ENCODE measurements around the gene C1orf21.

Gene C1orf21

GRCh38 chr1:184494929-184495328, 108.1 kb downstream of the C1orf21 start:
- 98% methylated on average over 4 of the region's 4 CpGs for WGBS
- Histone ChIP-seq H2BK5ac (ENCODE audit: low read depth, low read length, poor library complexity, severe bottlenecking) (no peak overlapping the region), H2BK120ac (ENCODE audit: low read depth, low read length) (no peak overlapping the region), H3K36me3 (ENCODE audit: control insufficient read depth in 1 of 2, insufficient read depth in 2 of 2, low read depth in 1 of 2, low read length in 2 of 2) (no peaks in the 10 kb centered on the region), H3K14ac (ENCODE audit: low read length in 2 of 2) (no peak overlapping the region), H3K4ac (ENCODE audit: low read depth in 1 of 2, low read length in 2 of 2) (no peak overlapping the region), H3K4me3 (ENCODE audit: insufficient read depth in 1 of 2, low read depth in 1 of 2, low read length in 2 of 2) (no peak overlapping the region), H2AFZ (ENCODE audit: low read depth, low read length) (no peak overlapping the region), H3K23ac (ENCODE audit: low read length in 2 of 2) (no peak overlapping the region), H3K9ac (ENCODE audit: low read length) (no peak overlapping the region), H3K4me1 (ENCODE audit: control insufficient read depth, insufficient read depth, low read depth, low read length) (peaks cover 8% of the 10 kb centered on the region), H4K91ac (ENCODE audit: low read length) (no peak overlapping the region), H4K8ac (ENCODE audit: low read length) (no peak overlapping the region), H3K9me3 (ENCODE audit: control insufficient read depth, low read length) (no peaks in the 10 kb centered on the region), H2BK15ac (ENCODE audit: low read depth, poor library complexity, severe bottlenecking) (no peak overlapping the region), H3K4me2 (ENCODE audit: low read length, poor library complexity, severe bottlenecking) (no peak overlapping the region), H3K27me3 (ENCODE audit: control insufficient read depth in 1 of 2, insufficient read depth in 1 of 2, low read length in 2 of 2) (no peaks in the 10 kb centered on the region), H2BK12ac (ENCODE audit: low read length in 2 of 2) (no peak overlapping the region), H3K18ac (ENCODE audit: low read depth in 1 of 2, low read length in 2 of 2) (no peak overlapping the region), H3K79me1 (replicated peaks; ENCODE audit: low read length, poor library complexity, severe bottlenecking) (peaks cover 9% of the 10 kb centered on the region), H2AK5ac (ENCODE audit: low read length, severe bottlenecking) (no peak overlapping the region), H3K27ac (ENCODE audit: low read length, poor library complexity, severe bottlenecking) (no peak overlapping the region)
- no peak for DNase-seq

DNA sequence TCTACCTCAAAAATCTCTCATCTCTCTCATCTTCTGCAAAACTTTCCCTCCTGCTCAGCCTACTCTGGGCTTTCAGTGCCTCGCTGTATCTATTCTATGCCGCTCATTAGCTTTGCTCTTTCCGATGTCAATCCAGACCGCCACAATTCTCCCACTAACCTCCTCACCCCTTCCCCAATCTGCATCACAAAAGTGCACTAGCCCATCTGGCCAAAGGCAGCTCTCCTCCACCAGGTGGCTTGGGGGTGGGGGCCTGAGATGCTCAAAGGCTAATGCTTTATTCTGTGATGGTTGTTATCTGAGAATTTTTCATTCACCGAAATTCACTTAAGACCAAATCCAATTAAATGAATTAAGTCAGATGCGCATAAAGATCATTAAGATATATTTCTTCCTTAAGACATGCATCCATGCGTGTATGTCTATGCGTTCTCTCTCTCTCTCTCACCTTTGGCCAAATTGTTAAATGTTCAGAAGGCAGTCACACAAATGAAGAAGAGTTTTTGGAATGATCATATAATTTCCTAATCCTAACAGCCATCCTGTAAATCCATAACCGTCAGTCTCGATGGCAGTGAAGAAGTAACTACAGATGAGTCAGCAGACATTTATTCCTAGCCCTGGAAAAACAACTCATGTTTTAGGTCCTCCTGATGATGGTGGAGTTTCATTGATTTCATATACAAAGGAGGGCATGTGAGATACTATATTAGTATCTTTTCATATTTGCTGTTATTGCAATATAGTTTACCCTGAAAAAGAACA, 111.3 kb downstream of the C1orf21 start:
- Histone ChIP-seq H3K9me3 (ENCODE audit: control insufficient read depth, low read length) (no peaks in the 10 kb centered on the region), H3K4me2 (ENCODE audit: low read length, poor library complexity, severe bottlenecking) (no peak overlapping the region), H3K9ac (ENCODE audit: low read length) (no peak overlapping the region), H3K79me1 (replicated peaks; ENCODE audit: low read length, poor library complexity, severe bottlenecking) (peaks cover 15% of the 10 kb centered on the region), H3K4ac (ENCODE audit: low read depth in 1 of 2, low read length in 2 of 2) (no peak overlapping the region), H2AFZ (ENCODE audit: low read depth, low read length) (no peak overlapping the region), H4K91ac (ENCODE audit: low read length) (no peak overlapping the region), H3K4me1 (ENCODE audit: control insufficient read depth, insufficient read depth, low read depth, low read length) (peaks cover 2% of the 10 kb centered on the region), H3K36me3 (ENCODE audit: control insufficient read depth in 1 of 2, insufficient read depth in 2 of 2, low read depth in 1 of 2, low read length in 2 of 2) (no peaks in the 10 kb centered on the region), H3K18ac (ENCODE audit: low read depth in 1 of 2, low read length in 2 of 2) (no peak overlapping the region), H3K27me3 (ENCODE audit: control insufficient read depth in 1 of 2, insufficient read depth in 1 of 2, low read length in 2 of 2) (no peaks in the 10 kb centered on the region), H2AK5ac (ENCODE audit: low read length, severe bottlenecking) (no peak overlapping the region), H2BK15ac (ENCODE audit: low read depth, poor library complexity, severe bottlenecking) (no peak overlapping the region), H3K14ac (ENCODE audit: low read length in 2 of 2) (no peak overlapping the region), H2BK12ac (ENCODE audit: low read length in 2 of 2) (peak overlapping the region in 1 of 2 experiments; percentile 25), H3K4me3 (ENCODE audit: insufficient read depth in 1 of 2, low read depth in 1 of 2, low read length in 2 of 2) (no peak overlapping the region), H2BK120ac (ENCODE audit: low read depth, low read length) (no peak overlapping the region), H4K8ac (ENCODE audit: low read length) (no peak overlapping the region), H2BK5ac (ENCODE audit: low read depth, low read length, poor library complexity, severe bottlenecking) (no peak overlapping the region), H3K23ac (ENCODE audit: low read length in 2 of 2) (no peak overlapping the region), H3K27ac (ENCODE audit: low read length, poor library complexity, severe bottlenecking) (no peak overlapping the region)
- peak; percentile 28 for DNase-seq
- 79% methylated on average over 8 of the region's 10 CpGs for WGBS

GRCh38 chr1:184499616-184500015, 112.8 kb downstream of the C1orf21 start:
- Histone ChIP-seq H2BK12ac (ENCODE audit: low read length in 2 of 2) (no peak overlapping the region), H2AFZ (ENCODE audit: low read depth, low read length) (no peak overlapping the region), H3K27ac (ENCODE audit: low read length, poor library complexity, severe bottlenecking) (no peak overlapping the region), H3K23ac (ENCODE audit: low read length in 2 of 2) (no peak overlapping the region), H4K91ac (ENCODE audit: low read length) (no peak overlapping the region), H3K9me3 (ENCODE audit: control insufficient read depth, low read length) (no peaks in the 10 kb centered on the region), H3K4me1 (ENCODE audit: control insufficient read depth, insufficient read depth, low read depth, low read length) (peaks cover 2% of the 10 kb centered on the region), H3K18ac (ENCODE audit: low read depth in 1 of 2, low read length in 2 of 2) (no peak overlapping the region), H2BK15ac (ENCODE audit: low read depth, poor library complexity, severe bottlenecking) (no peak overlapping the region), H2AK5ac (ENCODE audit: low read length, severe bottlenecking) (no peak overlapping the region), H3K36me3 (ENCODE audit: control insufficient read depth in 1 of 2, insufficient read depth in 2 of 2, low read depth in 1 of 2, low read length in 2 of 2) (no peaks in the 10 kb centered on the region), H3K14ac (ENCODE audit: low read length in 2 of 2) (no peak overlapping the region), H4K8ac (ENCODE audit: low read length) (no peak overlapping the region), H3K4me2 (ENCODE audit: low read length, poor library complexity, severe bottlenecking) (no peak overlapping the region), H3K79me1 (replicated peaks; ENCODE audit: low read length, poor library complexity, severe bottlenecking) (peaks cover 18% of the 10 kb centered on the region), H2BK120ac (ENCODE audit: low read depth, low read length) (no peak overlapping the region), H3K4ac (ENCODE audit: low read depth in 1 of 2, low read length in 2 of 2) (no peak overlapping the region), H2BK5ac (ENCODE audit: low read depth, low read length, poor library complexity, severe bottlenecking) (no peak overlapping the region), H3K4me3 (ENCODE audit: insufficient read depth in 1 of 2, low read depth in 1 of 2, low read length in 2 of 2) (no peak overlapping the region), H3K9ac (ENCODE audit: low read length) (peak overlapping the region; percentile 64), H3K27me3 (ENCODE audit: control insufficient read depth in 1 of 2, insufficient read depth in 1 of 2, low read length in 2 of 2) (no peaks in the 10 kb centered on the region)
- 79% methylated on average over 1 of the region's 1 CpG for WGBS
- DNase-seq: peak; percentile 61

GRCh38 chr1:184502161-184502560, 115.3 kb downstream of the C1orf21 start:
- H3K4me3 ChIP-seq (ENCODE audit: insufficient read depth in 1 of 2, low read depth in 1 of 2, low read length in 2 of 2): no peak overlapping the region
- WGBS: 90% methylated on average over 4 of the region's 6 CpGs
- DNase-seq: no peak

More at GRCh38 chr1:184502161-184502560, 115.3 kb downstream of the C1orf21 start:
- H4K8ac ChIP-seq (ENCODE audit: low read length): no peak overlapping the region
- H2BK15ac ChIP-seq (ENCODE audit: low read depth, poor library complexity, severe bottlenecking): no peak overlapping the region
- H2AK5ac ChIP-seq (ENCODE audit: low read length, severe bottlenecking): no peak overlapping the region
- no peak overlapping the region for H4K91ac ChIP-seq (ENCODE audit: low read length)
- no peak overlapping the region for H3K9ac ChIP-seq (ENCODE audit: low read length)
- H3K18ac ChIP-seq (ENCODE audit: low read depth in 1 of 2, low read length in 2 of 2): no peak overlapping the region
- H3K23ac ChIP-seq (ENCODE audit: low read length in 2 of 2): no peak overlapping the region
- no peaks in the 10 kb centered on the region for H3K9me3 ChIP-seq (ENCODE audit: control insufficient read depth, low read length)
- no peak overlapping the region for H2BK12ac ChIP-seq (ENCODE audit: low read length in 2 of 2)
- H3K27ac ChIP-seq (ENCODE audit: low read length, poor library complexity, severe bottlenecking): no peak overlapping the region
- no peak overlapping the region for H2AFZ ChIP-seq (ENCODE audit: low read depth, low read length)
- no peak overlapping the region for H2BK5ac ChIP-seq (ENCODE audit: low read depth, low read length, poor library complexity, severe bottlenecking)
- peaks cover 2% of the 10 kb centered on the region for H3K4me1 ChIP-seq (ENCODE audit: control insufficient read depth, insufficient read depth, low read depth, low read length)
- H2BK120ac ChIP-seq (ENCODE audit: low read depth, low read length): no peak overlapping the region
- peaks cover 16% of the 10 kb centered on the region for H3K79me1 ChIP-seq (replicated peaks; ENCODE audit: low read length, poor library complexity, severe bottlenecking)
- no peak overlapping the region for H3K14ac ChIP-seq (ENCODE audit: low read length in 2 of 2)
- H3K27me3 ChIP-seq (ENCODE audit: control insufficient read depth in 1 of 2, insufficient read depth in 1 of 2, low read length in 2 of 2): no peaks in the 10 kb centered on the region
- no peaks in the 10 kb centered on the region for H3K36me3 ChIP-seq (ENCODE audit: control insufficient read depth in 1 of 2, insufficient read depth in 2 of 2, low read depth in 1 of 2, low read length in 2 of 2)
- no peak overlapping the region for H3K4me2 ChIP-seq (ENCODE audit: low read length, poor library complexity, severe bottlenecking)
- H3K4ac ChIP-seq (ENCODE audit: low read depth in 1 of 2, low read length in 2 of 2): no peak overlapping the region
